HepG2 (cell line): ENCODE results near the gene PDZD8. TPM values are rescaled to one million over a fixed set of nuclear protein-coding genes. Genes with fewer than 3 reads are reported as not detected.

Source experiments
- ADNP ChIP-seq: sonication (generic); formaldehyde crosslinking; IDR thresholded peaks from 2 replicates; pipeline ENCODE4 v1.4.0; 2020; ENCODE audit warnings: missing genetic modification reagents
- CCDC6 ChIP-seq: sonication (generic); formaldehyde crosslinking; IDR thresholded peaks from 2 replicates; pipeline ENCODE4 v1.8.1; 2022; ENCODE audit warnings: mild to moderate bottlenecking, missing genetic modification reagents, moderate library complexity
- CEBPG ChIP-seq: IDR thresholded peaks from 2 replicates; pipeline ENCODE4 v1.6.1; 2016
- ETV5 ChIP-seq: IDR thresholded peaks from 2 replicates; pipeline ENCODE4 v1.6.1; 2018; ENCODE audit warnings: missing biosample characterization, missing genetic modification reagents, inconsistent platforms, borderline replicate concordance
- FOXC1 ChIP-seq: sonication (generic); formaldehyde crosslinking; IDR thresholded peaks from 2 replicates; pipeline ENCODE4 v1.8.0; 2022; ENCODE audit warnings: mild to moderate bottlenecking, missing genetic modification reagents, borderline replicate concordance
- HOXA7 ChIP-seq: sonication (generic); formaldehyde crosslinking; IDR thresholded peaks from 2 replicates; pipeline ENCODE4 v1.8.1; 2022; ENCODE audit warnings: mild to moderate bottlenecking, missing genetic modification reagents, moderate library complexity
- HOXD1 ChIP-seq: sonication (generic); formaldehyde crosslinking; IDR thresholded peaks from 2 replicates; pipeline ENCODE4 v1.5.0; 2020; ENCODE audit warnings: missing genetic modification reagents
- KDM2A ChIP-seq: sonication (generic); formaldehyde crosslinking; IDR thresholded peaks from 2 replicates; pipeline ENCODE4 v1.4.0; 2020; ENCODE audit warnings: low read depth, missing genetic modification reagents, borderline replicate concordance
- KDM5B ChIP-seq: sonication (generic); formaldehyde crosslinking; IDR thresholded peaks from 2 replicates; pipeline ENCODE4 v1.4.0; 2020; ENCODE audit warnings: missing genetic modification reagents, mild to moderate bottlenecking, borderline replicate concordance
- KLF15 ChIP-seq: sonication (generic); formaldehyde crosslinking; IDR thresholded peaks from 2 replicates; pipeline ENCODE4 v1.8.1; 2023; ENCODE audit warnings: borderline replicate concordance, mild to moderate bottlenecking, inconsistent platforms, missing genetic modification reagents, mixed read lengths
- KLF16 ChIP-seq, 2 experiments: sonication (generic) in 1 of 2; formaldehyde crosslinking in 1 of 2; IDR thresholded peaks; 2 replicates each; pipeline versions ENCODE4 v1.6.1 to v1.8.0; 2016 to 2023; ENCODE audit warnings: missing genetic modification reagents in 2 of 2, missing compliant biosample characterization in 1 of 2
- MTA3 ChIP-seq: sonication (generic); formaldehyde crosslinking; IDR thresholded peaks from 2 replicates; pipeline ENCODE4 v1.4.0; 2020; ENCODE audit warnings: missing genetic modification reagents
- NCOR1 ChIP-seq: fragments of 200-600 bp; sonication (generic); IDR thresholded peaks from 2 replicates; pipeline ENCODE4 v1.7.0; 2017; ENCODE audit warnings: antibody characterized with exemption, low read length, borderline replicate concordance
- SOX13 ChIP-seq, 3 experiments: fragments of 450-650 bp in 1 of 3; sonication (generic) in 1 of 3; formaldehyde crosslinking in 1 of 3; IDR thresholded peaks in 2 of 3; conservative IDR thresholded peaks in 1 of 3; 2 replicates each; pipeline versions ENCODE4 v1.5.0 to v1.6.1; 2016 to 2020; ENCODE audit warnings: antibody characterized with exemption in 1 of 3, mild to moderate bottlenecking in 1 of 3, missing compliant biosample characterization in 1 of 3, missing genetic modification reagents in 1 of 3, moderate library complexity in 1 of 3
- STAG1 ChIP-seq: sonication (generic); formaldehyde crosslinking; IDR thresholded peaks from 2 replicates; pipeline ENCODE4 v1.4.0; 2020; ENCODE audit warnings: missing genetic modification reagents
- TAF1 ChIP-seq: sonication (generic); formaldehyde crosslinking; IDR thresholded peaks from 2 replicates; pipeline ENCODE4 v1.4.0; 2020; ENCODE audit warnings: missing genetic modification reagents
- TFAP4 ChIP-seq: sonication (generic); IDR thresholded peaks from 2 replicates; pipeline ENCODE4 v1.6.1; 2016; ENCODE audit warnings: low read depth, borderline replicate concordance
- ZBTB38 ChIP-seq: sonication (generic); formaldehyde crosslinking; IDR thresholded peaks from 2 replicates; pipeline ENCODE4 v1.5.1; 2020; ENCODE audit warnings: mild to moderate bottlenecking, missing genetic modification reagents
- ZBTB43 ChIP-seq: sonication (generic); formaldehyde crosslinking; conservative IDR thresholded peaks from 2 replicates; pipeline ENCODE4 v1.4.0; 2020; ENCODE audit warnings: missing genetic modification reagents
- ZBTB46 ChIP-seq: sonication (generic); formaldehyde crosslinking; IDR thresholded peaks from 2 replicates; pipeline ENCODE4 v1.4.0; 2020; ENCODE audit warnings: mild to moderate bottlenecking, missing genetic modification reagents, borderline replicate concordance
- ZMYM2 ChIP-seq: sonication (generic); formaldehyde crosslinking; IDR thresholded peaks from 2 replicates; pipeline ENCODE4 v1.8.0; 2022; ENCODE audit warnings: mild to moderate bottlenecking, missing genetic modification reagents
- ZNF33B ChIP-seq: sonication (generic); formaldehyde crosslinking; IDR thresholded peaks from 2 replicates; pipeline ENCODE4 v1.5.1; 2020; ENCODE audit warnings: mild to moderate bottlenecking, missing genetic modification reagents
- ZNF510 ChIP-seq: sonication (generic); formaldehyde crosslinking; IDR thresholded peaks from 2 replicates; pipeline ENCODE4 v1.4.0; 2020; ENCODE audit warnings: low read depth, mild to moderate bottlenecking, missing genetic modification reagents
- ZNF749 ChIP-seq: sonication (generic); formaldehyde crosslinking; IDR thresholded peaks from 2 replicates; pipeline ENCODE4 v1.8.0; 2022; ENCODE audit warnings: mild to moderate bottlenecking, missing genetic modification reagents, moderate library complexity, borderline replicate concordance
- ZSCAN20 ChIP-seq: sonication (generic); formaldehyde crosslinking; IDR thresholded peaks from 2 replicates; pipeline ENCODE4 v1.4.0; 2020; ENCODE audit warnings: missing genetic modification reagents, mild to moderate bottlenecking, borderline replicate concordance
- ZSCAN9 ChIP-seq: IDR thresholded peaks from 2 replicates; pipeline ENCODE4 v1.6.1; 2016; ENCODE audit warnings: borderline replicate concordance
- polyA plus RNA-seq, 8 experiments: library from polyadenylated mRNA; depleted of rRNA in 3 of 8; stranded (reverse) in 7 of 8; unstranded in 1 of 8; fragments of >200 nt; fragmentation: Illumina TruSeq in 4 of 8; extraction: Trizol in 4 of 8; gene quantifications; 2 replicates each; pipeline versions ENCODE4 v1.2.1 to v1.2.3, GENCODE V29; 2011 to 2016; ENCODE audit warnings: low read depth in 4 of 8, missing spikeins in 1 of 8, mixed read lengths in 1 of 8; ENCODE audit not compliant: insufficient read depth in 1 of 8
- total RNA-seq, 5 experiments: library from RNA; depleted of rRNA; stranded (reverse); fragments of >200 nt; fragmentation: Illumina TruSeq; extraction: Trizol; gene quantifications; 2 replicates each; pipeline ENCODE4 v1.2.3, GENCODE V29; 2016; ENCODE audit warnings: low read depth in 1 of 5

PDZD8 gene
- total and polyA plus RNA-seq, 2 of the 13 experiments (the other 11 are each of a cell fraction or from before 2014, with no cell fraction given), result 11.2 to 32.0 TPM

GRCh38 chr10:117391436-117392205, 16.4 kb upstream of the PDZD8 start (continued):
- TF ChIP-seq HOXD1 (CRISPR knock-in tag) (no peak), TFAP4 (peak; percentile 86), ZBTB38 (0 out of 2 replicates have a peak, but pooled peaks have one; percentile 37), HOXA7 (CRISPR knock-in tag) (no peak), KDM2A (CRISPR knock-in tag) (no peak), KLF15 (no peak), CCDC6 (CRISPR knock-in tag) (peak; percentile 60; the same call in 1 of the 2 replicates), ZNF510 (CRISPR knock-in tag) (no peak), ZNF33B (CRISPR knock-in tag) (0 out of 2 replicates have a peak, but pooled peaks have one; percentile 64), KDM5B (peak; percentile 57; the same call in 1 of the 2 replicates), ADNP (no peak), NCOR1 (0 out of 2 replicates have a peak, but pooled peaks have one; percentile 16), ZMYM2 (CRISPR knock-in tag) (no peak), ZSCAN9 (CRISPR knock-in tag) (0 out of 2 replicates have a peak, but pooled peaks have one; percentile 21), CEBPG (CRISPR knock-in tag) (peak; percentile 43; the same call in 1 of the 2 replicates), ZSCAN20 (CRISPR knock-in tag) (0 out of 2 replicates have a peak, but pooled peaks have one; percentile 45), ZBTB43 (CRISPR knock-in tag) (peak; percentile 85), FOXC1 (CRISPR knock-in tag) (0 out of 2 replicates have a peak, but pooled peaks have one; percentile 24), ETV5 (CRISPR knock-in tag) (peak; percentile 35; the same call in 1 of the 2 replicates), STAG1 (no peak), MTA3 (no peak), ZNF749 (no peak), SOX13 (IDR thresholded peaks at IDR 0.05) (no peak), SOX13 (CRISPR knock-in tag; conservative IDR thresholded peaks at IDR 0.05 in 1 of 2, IDR thresholded peaks at IDR 0.05 in 1 of 2) (peak in 1 of 2 experiments; percentile 17; a peak in 1 of 4 replicates), TAF1 (no peak), KLF16 (CRISPR knock-in tag; IDR thresholded peaks at IDR 0.05) (peak in 1 of 2 experiments; percentile 61; a peak in 1 of 4 replicates), ZBTB46 (CRISPR knock-in tag) (no peak)
